Fibroblast of pulmonary artery (primary cell): ENCODE measurements around the gene IKZF4.
"Not testable (repeated sequence)": the region's sequence is repeated elsewhere in the genome, so short reads cannot be mapped to it uniquely, and the experiment has no call there.

Experiments
- DNase-seq: peaks from one replicate; pipeline ENCODE4 v3.0.0-alpha.2; 2010; ENCODE audit warnings: low read depth
- H3K4me3 ChIP-seq: replicated peaks from 2 replicates; pipeline ENCODE4 v1.5.1; 2011; ENCODE audit warnings: low read depth, mild to moderate bottlenecking, control low read depth, low read length, moderate library complexity
- CTCF ChIP-seq: IDR thresholded peaks from 2 replicates; pipeline ENCODE4 v1.5.1; 2011; ENCODE audit warnings: mild to moderate bottlenecking, control low read depth, low read length, inconsistent platforms; ENCODE audit errors: missing control alignments

Gene IKZF4

GRCh38 chr12:56040963-56041551 lies 20.2 kb downstream of the IKZF4 start:
- H3K4me3 ChIP-seq, result peak overlapping the region; percentile 99
- DNase-seq, result no peak
- no peak for TF ChIP-seq CTCF

GRCh38 chr12:56041552-56042429 lies 20.9 kb downstream of the IKZF4 start, which contains the start of gene RPS26:
TSS of gene RPS26 (plus strand) at chr12:56041918. CDS start at chr12:56042167, 249 bp downstream.
- peak within 1 kb of the TSS; percentile 99 for H3K4me3 ChIP-seq
- TF ChIP-seq CTCF, result peak; percentile 41
- DNase-seq, result peak; percentile 100

GRCh38 chr12:56042430-56042813 lies 21.6 kb downstream of the IKZF4 start:
- peak overlapping the region; percentile 99 for H3K4me3 ChIP-seq
- not testable (repeated sequence) for DNase-seq

- DNase-seq, result no peak
- no peak for TF ChIP-seq CTCF
- H3K4me3 ChIP-seq, result peak overlapping the region; percentile 99
Observed at GRCh38 chr12:56042843-56043242, 22.0 kb downstream of the IKZF4 start.

GRCh38 chr12:56046027-56046780 lies 25.4 kb downstream of the IKZF4 start:
- no peak for DNase-seq
- H3K4me3 ChIP-seq, result no peak overlapping the region
- no peak for TF ChIP-seq CTCF

GRCh38 chr12:56053407-56053893 lies 32.6 kb downstream of the IKZF4 start:
- H3K4me3 ChIP-seq, result no peak overlapping the region
- no peak for TF ChIP-seq CTCF
- DNase-seq, result no peak

- peak; percentile 55 for DNase-seq
- not testable (repeated sequence) for H3K4me3 ChIP-seq
Observed at GRCh38 chr12:56059964-56060363, 39.1 kb downstream of the IKZF4 start.
